Activated naive CD8-positive, alpha-beta T cell (primary cell): ENCODE data around the gene SLC36A2.
"Not testable (repeated sequence)": the region's sequence is repeated elsewhere in the genome, so short reads cannot be mapped to it uniquely, and the experiment has no call there.

Experiments used
- H3K27ac Mint-ChIP-seq: one replicate; pipeline ENCODE4 v1.8.0; 2021; ENCODE audit warnings: mixed read lengths
- H3K27me3 Mint-ChIP-seq: one replicate; pipeline ENCODE4 v1.8.0; 2021; ENCODE audit warnings: mixed read lengths
- H3K36me3 Mint-ChIP-seq: one replicate; pipeline ENCODE4 v1.8.0; 2021; ENCODE audit warnings: mixed read lengths
- H3K4me1 Mint-ChIP-seq: one replicate; pipeline ENCODE4 v1.8.0; 2021; ENCODE audit warnings: low read depth, mixed read lengths
- H3K4me3 Mint-ChIP-seq: one replicate; pipeline ENCODE4 v1.8.0; 2021; ENCODE audit warnings: mild to moderate bottlenecking, mixed read lengths
- H3K9me3 Mint-ChIP-seq: one replicate; pipeline ENCODE4 v1.8.0; 2021; ENCODE audit warnings: low read depth, mixed read lengths

SLC36A2 gene

DNA sequence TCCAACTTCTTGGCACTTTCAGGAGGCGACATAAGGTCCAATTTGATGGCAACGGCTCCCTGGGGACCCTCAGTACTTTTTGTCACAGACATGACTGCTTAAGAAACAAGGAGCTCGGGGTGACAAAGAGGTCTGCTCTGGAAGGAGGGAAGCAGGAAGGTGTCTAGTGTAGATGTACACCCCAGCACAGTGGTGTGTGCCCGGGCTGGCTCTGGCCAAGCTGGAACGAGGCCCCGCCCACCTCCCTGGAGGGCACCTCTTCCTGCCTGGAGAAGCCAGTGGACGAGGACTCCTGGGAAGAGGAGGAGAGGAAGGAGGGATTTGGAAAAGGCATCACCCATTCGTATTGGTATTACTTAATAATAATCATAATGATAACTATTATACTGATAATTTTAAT, at the start of gene SLC36A2:
SLC36A2 (minus strand) TSS at position 191 of the 400 bp plus-strand sequence; CDS start at position 92, 99 bp downstream.
- H3K4me3 Mint-ChIP-seq = no peak within 1 kb of the TSS
- no peaks in the 10 kb centered on the region for H3K4me1 Mint-ChIP-seq
- H3K27me3 Mint-ChIP-seq = peaks cover 13% of the 10 kb centered on the region
- no peaks in the 10 kb centered on the region for H3K36me3 Mint-ChIP-seq
- H3K9me3 Mint-ChIP-seq = no peaks in the 10 kb centered on the region
- H3K27ac Mint-ChIP-seq = no peak within 1 kb of the TSS

DNA sequence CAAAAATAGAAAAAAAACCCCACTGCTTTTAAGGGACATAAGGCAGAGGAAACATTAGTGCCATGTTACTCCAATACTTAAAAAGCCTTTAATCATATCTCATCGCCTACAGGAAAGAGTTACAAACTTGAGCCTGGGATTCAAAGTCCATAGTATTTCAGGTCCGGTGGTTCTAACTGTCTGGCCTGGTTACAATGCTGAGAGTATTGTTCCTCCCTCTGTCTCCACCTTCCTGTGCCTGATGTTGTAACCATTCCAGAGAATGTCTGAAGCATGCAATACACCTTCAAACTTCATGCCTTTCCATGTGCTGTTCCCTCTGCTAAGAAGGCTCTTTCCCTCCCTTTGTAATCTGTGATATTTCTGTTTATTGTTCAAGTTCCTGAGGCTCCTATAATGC, 41.6 kb upstream of the SLC36A2 start:
- no peak overlapping the region for H3K27ac Mint-ChIP-seq
- H3K27me3 Mint-ChIP-seq = peaks cover 10% of the 10 kb centered on the region
- no peaks in the 10 kb centered on the region for H3K4me1 Mint-ChIP-seq
- H3K4me3 Mint-ChIP-seq = no peak overlapping the region
- H3K9me3 Mint-ChIP-seq = no peaks in the 10 kb centered on the region
- no peaks in the 10 kb centered on the region for H3K36me3 Mint-ChIP-seq

DNA sequence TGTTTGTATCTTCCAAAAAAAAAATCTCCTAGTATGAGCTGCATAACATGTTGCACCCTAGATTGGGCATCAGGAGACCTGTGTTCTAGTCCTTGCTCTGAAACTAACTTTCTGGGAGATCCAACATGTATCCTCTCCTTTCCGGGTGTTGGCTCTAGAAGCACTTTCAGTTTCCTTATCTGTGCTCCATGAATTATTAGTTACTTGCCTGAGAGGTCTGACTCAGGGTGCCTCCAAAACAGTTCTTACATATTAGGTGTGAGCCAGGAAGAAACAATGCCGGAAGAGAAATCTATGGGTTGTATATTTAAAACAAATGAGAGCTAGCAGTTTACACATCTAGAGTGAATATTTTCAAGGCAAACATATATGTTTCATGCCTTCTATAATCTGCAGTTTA, 36.7 kb upstream of the SLC36A2 start:
- H3K36me3 Mint-ChIP-seq = no peaks in the 10 kb centered on the region
- no peak overlapping the region for H3K27ac Mint-ChIP-seq
- no peak overlapping the region for H3K4me3 Mint-ChIP-seq
- no peaks in the 10 kb centered on the region for H3K4me1 Mint-ChIP-seq
- peaks cover 4% of the 10 kb centered on the region for H3K27me3 Mint-ChIP-seq
- H3K9me3 Mint-ChIP-seq = no peaks in the 10 kb centered on the region

DNA sequence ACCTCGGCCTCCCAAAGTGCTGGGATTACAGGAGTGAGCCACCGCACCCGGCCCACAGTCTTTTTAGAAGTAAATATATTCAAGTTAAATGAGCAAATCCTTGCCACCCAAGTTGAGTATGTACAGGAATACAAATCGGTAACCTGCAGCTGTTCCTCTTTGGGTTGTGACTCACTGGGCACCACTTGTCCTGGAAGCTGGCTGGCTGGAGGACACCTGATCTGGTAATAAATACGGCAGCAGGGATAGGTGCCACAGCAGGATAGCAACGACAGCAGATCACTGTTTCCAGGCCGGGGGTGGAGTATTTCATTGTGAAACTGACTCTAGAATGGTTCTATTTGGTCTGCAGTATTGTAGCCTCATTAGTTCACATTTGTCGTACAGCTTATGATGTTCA, 35.7 kb upstream of the SLC36A2 start:
- no peaks in the 10 kb centered on the region for H3K36me3 Mint-ChIP-seq
- no peak overlapping the region for H3K4me3 Mint-ChIP-seq
- no peaks in the 10 kb centered on the region for H3K4me1 Mint-ChIP-seq
- H3K27me3 Mint-ChIP-seq = peaks cover 4% of the 10 kb centered on the region
- no peaks in the 10 kb centered on the region for H3K9me3 Mint-ChIP-seq
- no peak overlapping the region for H3K27ac Mint-ChIP-seq

DNA sequence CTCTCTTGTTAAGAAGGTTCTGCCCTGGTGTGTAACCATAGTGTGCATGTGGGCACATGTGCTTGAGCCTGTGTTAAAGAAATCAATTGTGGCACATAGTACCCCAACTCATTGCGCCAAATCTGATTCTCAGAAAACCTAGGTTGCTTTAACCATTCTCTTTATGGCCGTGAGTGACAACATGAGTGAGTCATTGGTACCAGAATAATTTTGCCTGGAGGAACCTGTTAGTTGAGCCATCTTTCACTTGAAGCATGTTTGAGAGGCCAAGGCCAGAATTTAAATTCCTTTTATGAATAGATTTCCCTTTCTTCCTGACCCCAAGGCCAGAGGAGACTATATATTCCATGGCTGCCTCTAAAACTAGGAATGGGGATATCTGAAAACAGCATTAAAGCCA, 35.2 kb upstream of the SLC36A2 start:
- H3K9me3 Mint-ChIP-seq = no peaks in the 10 kb centered on the region
- no peaks in the 10 kb centered on the region for H3K36me3 Mint-ChIP-seq
- H3K4me1 Mint-ChIP-seq = no peaks in the 10 kb centered on the region
- H3K27ac Mint-ChIP-seq = no peak overlapping the region
- peaks cover 4% of the 10 kb centered on the region for H3K27me3 Mint-ChIP-seq
- no peak overlapping the region for H3K4me3 Mint-ChIP-seq

DNA sequence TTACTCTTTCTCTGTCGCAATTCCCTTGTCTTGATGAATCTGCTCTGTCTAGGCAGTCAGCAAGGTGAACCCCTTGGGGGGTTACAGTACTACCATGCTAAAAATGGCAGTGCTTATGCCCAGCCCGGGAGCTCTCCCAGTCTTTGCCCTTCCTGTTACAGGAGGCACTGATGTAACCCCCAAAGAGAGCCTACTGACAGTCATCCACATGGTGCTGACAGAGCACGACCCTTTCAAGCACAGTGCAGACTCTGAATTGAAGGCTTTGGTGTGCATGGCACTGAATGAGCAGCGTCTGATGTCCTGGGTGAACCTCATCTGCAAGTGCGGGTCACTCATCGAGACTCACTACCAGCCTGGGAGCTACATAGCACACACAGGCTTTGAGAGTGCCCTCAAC, 34.5 kb upstream of the SLC36A2 start:
- H3K9me3 Mint-ChIP-seq = no peaks in the 10 kb centered on the region
- no peaks in the 10 kb centered on the region for H3K36me3 Mint-ChIP-seq
- H3K4me3 Mint-ChIP-seq = no peak overlapping the region
- H3K27me3 Mint-ChIP-seq = peaks cover 4% of the 10 kb centered on the region
- no peaks in the 10 kb centered on the region for H3K4me1 Mint-ChIP-seq
- H3K27ac Mint-ChIP-seq = no peak overlapping the region

DNA sequence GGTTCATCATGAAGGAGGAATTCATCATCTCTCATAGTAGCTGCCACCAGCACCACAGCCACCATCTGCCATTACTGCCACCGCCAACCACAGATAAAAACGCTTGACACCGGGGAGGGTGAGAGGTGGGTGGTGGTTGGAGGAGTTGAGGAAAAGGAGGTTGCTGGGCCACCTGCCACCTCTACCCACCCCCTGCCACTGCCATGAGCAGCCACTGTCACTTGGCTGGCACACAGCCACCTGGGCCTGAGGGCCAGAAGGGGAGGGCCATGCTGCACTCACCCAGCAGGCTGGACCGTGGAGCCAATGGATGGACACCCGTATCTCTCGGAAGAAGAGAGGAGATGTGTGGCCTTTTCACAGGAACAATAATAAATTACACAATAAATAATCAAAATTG, 31.3 kb upstream of the SLC36A2 start:
- Mint-ChIP-seq H3K36me3 (no peaks in the 10 kb centered on the region), H3K4me1 (no peaks in the 10 kb centered on the region), H3K4me3 (no peak overlapping the region)

DNA sequence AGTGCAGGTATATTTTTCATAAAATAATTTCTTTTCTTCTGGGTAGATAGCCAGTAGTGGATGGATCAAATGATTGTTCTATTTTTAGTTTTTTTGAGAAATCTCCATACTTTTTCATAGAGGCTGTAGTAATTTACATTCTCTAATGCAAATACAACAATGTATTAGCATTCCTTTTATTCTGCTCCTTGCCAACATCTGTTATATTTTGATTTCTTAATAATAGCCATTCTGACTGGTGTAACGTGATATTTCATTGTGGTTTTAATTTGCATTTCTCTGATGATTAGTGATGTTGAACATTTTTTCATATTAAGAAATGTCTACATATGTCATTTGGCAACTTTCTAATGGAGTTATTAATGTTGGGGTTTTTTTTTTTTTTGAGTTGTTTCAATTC, 27.2 kb upstream of the SLC36A2 start:
- H3K4me3 Mint-ChIP-seq = no peak overlapping the region
- H3K27ac Mint-ChIP-seq = no peak overlapping the region
- H3K9me3 Mint-ChIP-seq = no peaks in the 10 kb centered on the region
- peaks cover 2% of the 10 kb centered on the region for H3K27me3 Mint-ChIP-seq
- H3K4me1 Mint-ChIP-seq = no peaks in the 10 kb centered on the region
- H3K36me3 Mint-ChIP-seq = no peaks in the 10 kb centered on the region

More for the DNA sequence above, 31.3 kb upstream of the SLC36A2 start:
- Mint-ChIP-seq H3K27me3 (peaks cover 2% of the 10 kb centered on the region), H3K9me3 (no peaks in the 10 kb centered on the region), H3K27ac (no peak overlapping the region)

DNA sequence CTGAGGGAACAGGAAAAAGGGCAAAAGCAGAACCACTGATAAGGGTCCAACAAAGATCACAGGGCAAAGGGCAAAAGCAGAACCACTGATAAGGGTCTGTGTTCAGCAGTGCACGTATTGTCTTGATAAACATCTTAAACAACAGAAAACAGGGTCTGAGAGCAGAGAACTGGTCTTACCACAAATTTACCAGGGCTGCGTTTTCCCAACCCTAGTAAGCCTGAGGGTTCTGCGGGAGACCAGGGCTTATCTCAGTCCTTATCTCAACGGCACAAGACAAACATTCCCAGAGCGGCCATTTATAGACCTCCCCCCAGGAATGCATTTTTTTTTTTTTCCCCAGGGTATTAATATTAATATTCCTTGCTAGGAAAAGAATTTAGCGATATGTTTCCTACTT, 19.7 kb upstream of the SLC36A2 start:
- H3K27me3 Mint-ChIP-seq = peaks cover 14% of the 10 kb centered on the region
- not testable (repeated sequence) for H3K27ac Mint-ChIP-seq, H3K4me3 Mint-ChIP-seq, H3K4me1 Mint-ChIP-seq
- peaks cover 13% of the 10 kb centered on the region for H3K36me3 Mint-ChIP-seq
- H3K9me3 Mint-ChIP-seq = peaks cover 37% of the 10 kb centered on the region

DNA sequence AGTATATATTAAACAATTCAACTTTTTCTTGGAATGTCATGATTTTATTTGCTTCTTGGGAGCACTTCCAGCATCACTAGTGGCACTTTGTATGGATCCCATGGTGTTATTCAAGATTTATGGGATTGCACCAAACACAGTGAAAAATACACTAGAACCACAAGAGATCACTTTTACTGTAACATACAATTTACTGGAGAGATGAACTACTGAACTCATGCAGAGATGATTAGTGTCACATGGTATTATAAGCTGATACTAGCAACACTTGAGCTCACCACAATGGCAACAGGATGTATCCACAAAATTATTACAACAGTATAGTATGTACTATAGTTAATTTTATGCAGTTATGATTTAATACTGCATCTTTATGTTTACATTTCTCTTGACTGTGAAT, 16.3 kb upstream of the SLC36A2 start:
- H3K27me3 Mint-ChIP-seq = peaks cover 11% of the 10 kb centered on the region
- no peak overlapping the region for H3K4me3 Mint-ChIP-seq
- no peaks in the 10 kb centered on the region for H3K4me1 Mint-ChIP-seq
- peaks cover 41% of the 10 kb centered on the region for H3K9me3 Mint-ChIP-seq
- no peak overlapping the region for H3K27ac Mint-ChIP-seq
- H3K36me3 Mint-ChIP-seq = peaks cover 8% of the 10 kb centered on the region

DNA sequence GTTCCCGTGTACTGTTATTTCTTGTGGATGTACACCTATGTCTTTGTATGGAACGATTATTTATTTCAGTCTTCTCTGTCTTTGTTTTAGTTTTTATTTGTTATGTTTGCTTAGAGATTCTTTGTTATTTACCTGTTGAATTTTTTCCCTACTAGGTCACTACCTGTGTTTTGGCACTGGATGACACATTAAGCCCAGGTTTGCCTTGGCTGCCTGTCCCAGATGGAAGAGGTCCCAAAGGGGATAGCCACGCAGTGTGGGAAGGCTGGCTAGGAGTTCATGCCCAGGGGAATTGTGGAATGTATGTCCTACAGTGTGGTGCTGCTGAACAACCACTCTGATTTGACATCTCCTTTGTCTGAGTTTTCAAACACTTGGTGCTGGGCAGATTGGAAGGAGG, 15.6 kb upstream of the SLC36A2 start:
- Mint-ChIP-seq H3K9me3 (peaks cover 34% of the 10 kb centered on the region), H3K4me1 (no peaks in the 10 kb centered on the region), H3K4me3 (no peak overlapping the region), H3K27me3 (peaks cover 11% of the 10 kb centered on the region), H3K36me3 (peaks cover 8% of the 10 kb centered on the region), H3K27ac (no peak overlapping the region)

DNA sequence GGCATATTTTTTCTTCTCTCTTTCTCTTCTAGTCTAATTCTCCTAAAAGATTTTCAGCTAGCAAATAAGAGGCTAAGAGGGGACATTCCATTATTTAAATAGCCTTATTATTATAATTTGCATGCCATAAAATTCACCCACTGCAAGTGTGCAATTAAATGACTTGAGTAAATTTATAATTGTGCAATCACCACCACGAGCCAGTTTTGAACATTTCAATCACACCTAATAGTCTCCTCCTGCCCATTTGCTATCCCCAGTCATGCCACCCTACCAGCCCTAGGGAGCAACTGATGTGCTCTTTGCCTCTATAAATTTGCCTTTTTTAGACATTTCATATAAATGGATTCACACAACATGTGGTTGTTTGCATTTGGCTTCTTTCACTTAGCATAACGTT, 12.0 kb upstream of the SLC36A2 start:
- peaks cover 4% of the 10 kb centered on the region for H3K36me3 Mint-ChIP-seq

DNA sequence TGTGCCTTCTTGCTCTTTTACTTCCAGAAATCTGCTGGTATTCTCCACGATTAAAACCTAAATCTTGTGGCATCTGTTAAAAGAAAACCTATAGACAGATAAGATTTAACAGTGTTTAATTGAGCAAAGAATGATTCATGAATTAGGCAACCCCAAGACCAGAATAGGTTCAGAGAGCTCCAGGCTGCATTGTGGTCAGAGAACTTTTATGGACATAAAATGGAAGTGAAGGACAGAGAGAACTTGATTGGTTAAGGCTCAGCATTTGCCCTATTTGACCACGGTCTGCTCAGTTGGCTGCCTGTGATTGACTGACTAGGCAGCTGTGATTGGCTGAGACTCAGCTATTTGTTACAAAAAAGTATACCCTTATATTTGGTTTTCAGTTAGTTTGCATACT, 10.4 kb upstream of the SLC36A2 start:
- no peak overlapping the region for H3K27ac Mint-ChIP-seq
- no peaks in the 10 kb centered on the region for H3K36me3 Mint-ChIP-seq
- peaks cover 13% of the 10 kb centered on the region for H3K9me3 Mint-ChIP-seq

More for the DNA sequence above, 12.0 kb upstream of the SLC36A2 start:
- H3K4me3 Mint-ChIP-seq = no peak overlapping the region
- H3K4me1 Mint-ChIP-seq = no peaks in the 10 kb centered on the region
- peaks cover 8% of the 10 kb centered on the region for H3K27me3 Mint-ChIP-seq
- no peak overlapping the region for H3K27ac Mint-ChIP-seq
- H3K9me3 Mint-ChIP-seq = peaks cover 22% of the 10 kb centered on the region

DNA sequence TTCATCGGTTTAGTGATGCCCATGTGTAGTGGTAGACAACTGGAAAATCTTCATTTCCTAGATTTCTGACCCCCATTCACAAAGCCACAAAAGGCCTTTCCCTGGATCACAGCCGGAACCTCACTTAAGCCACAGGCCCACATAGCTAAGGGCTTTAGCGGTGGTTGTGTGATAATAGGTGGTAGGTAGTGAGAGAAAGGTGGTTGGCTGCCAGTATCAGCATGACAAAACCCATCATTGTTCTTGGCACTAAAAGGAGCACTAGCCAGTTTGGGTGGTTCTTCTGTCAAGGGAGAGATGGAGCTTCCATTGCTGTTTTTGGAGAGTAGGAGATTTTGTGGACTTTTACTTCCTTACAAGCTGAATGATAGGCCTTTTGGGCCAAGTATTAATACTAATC, 9.7 kb upstream of the SLC36A2 start:
- H3K27ac Mint-ChIP-seq = no peak overlapping the region
- no peaks in the 10 kb centered on the region for H3K36me3 Mint-ChIP-seq
- no peaks in the 10 kb centered on the region for H3K4me1 Mint-ChIP-seq
- no peak overlapping the region for H3K4me3 Mint-ChIP-seq
- peaks cover 11% of the 10 kb centered on the region for H3K9me3 Mint-ChIP-seq
- peaks cover 1% of the 10 kb centered on the region for H3K27me3 Mint-ChIP-seq

More for the DNA sequence above, 10.4 kb upstream of the SLC36A2 start:
- Mint-ChIP-seq H3K4me3 (no peak overlapping the region), H3K4me1 (no peaks in the 10 kb centered on the region), H3K27me3 (peaks cover 1% of the 10 kb centered on the region)

DNA sequence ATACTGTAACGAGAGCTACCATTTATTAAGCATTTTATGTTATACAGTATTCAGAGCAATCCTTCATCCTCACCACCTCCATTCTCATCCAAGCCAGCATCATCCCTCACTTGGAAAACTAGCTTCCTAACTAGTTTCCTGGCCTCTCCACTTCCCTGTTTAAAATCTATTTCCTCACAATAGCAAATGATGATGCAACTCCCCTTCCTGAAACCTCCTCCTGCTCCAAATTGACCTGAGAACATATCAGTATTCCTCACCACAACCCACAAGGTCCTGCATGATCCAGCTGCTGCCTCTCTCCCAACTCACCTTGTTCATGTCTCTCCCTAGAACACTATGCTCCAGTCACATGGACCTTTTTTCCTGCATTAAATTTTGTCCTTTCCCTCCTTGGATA, 4.3 kb upstream of the SLC36A2 start:
- Mint-ChIP-seq H3K27ac (no peak overlapping the region), H3K27me3 (peaks cover 7% of the 10 kb centered on the region), H3K4me1 (no peaks in the 10 kb centered on the region), H3K9me3 (no peaks in the 10 kb centered on the region), H3K36me3 (no peaks in the 10 kb centered on the region), H3K4me3 (no peak overlapping the region)

DNA sequence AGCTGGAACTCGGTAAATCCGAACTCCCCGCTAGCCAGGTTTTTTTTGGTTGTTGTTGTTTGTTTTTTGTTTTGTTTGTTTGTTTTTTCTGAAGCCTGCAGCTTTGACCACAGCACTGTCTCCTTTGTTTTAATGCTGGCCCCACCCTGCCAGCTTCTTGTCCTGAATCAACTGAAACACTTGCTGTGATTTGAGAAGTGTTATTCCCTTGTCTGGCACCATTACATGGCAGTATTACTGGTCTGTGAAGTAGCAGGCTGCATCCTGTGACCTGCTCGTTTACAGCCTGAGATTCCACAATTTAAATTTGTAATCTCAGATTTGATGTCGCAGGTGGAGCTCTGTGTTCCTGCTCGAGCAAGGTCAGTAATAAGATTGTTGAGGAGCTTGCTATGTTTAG, 1.4 kb upstream of the SLC36A2 start:
- no peaks in the 10 kb centered on the region for H3K4me1 Mint-ChIP-seq
- peaks cover 11% of the 10 kb centered on the region for H3K27me3 Mint-ChIP-seq
- no peak overlapping the region for H3K27ac Mint-ChIP-seq

More for the DNA sequence above, 1.4 kb upstream of the SLC36A2 start:
- Mint-ChIP-seq H3K4me3 (no peak overlapping the region), H3K9me3 (no peaks in the 10 kb centered on the region), H3K36me3 (no peaks in the 10 kb centered on the region)
